HepG2 (cell line): ENCODE results near the gene ACTN4. TPM values are rescaled to one million over a fixed set of nuclear protein-coding genes. Genes with fewer than 3 reads are reported as not detected.

Source experiments
- AHDC1 ChIP-seq: sonication (generic); formaldehyde crosslinking; IDR thresholded peaks from 2 replicates; pipeline ENCODE4 v1.5.1; 2020; ENCODE audit warnings: mild to moderate bottlenecking, missing genetic modification reagents, borderline replicate concordance
- ATF7 ChIP-seq, 2 experiments: fragments of 450-650 bp in 1 of 2; sonication (generic) in 1 of 2; formaldehyde crosslinking in 1 of 2; IDR thresholded peaks; 2 replicates each; pipeline versions ENCODE4 v1.4.0 to v1.6.1; 2016 to 2020; ENCODE audit warnings: antibody characterized with exemption in 1 of 2, mild to moderate bottlenecking in 1 of 2, missing genetic modification reagents in 1 of 2
- CCDC6 ChIP-seq: sonication (generic); formaldehyde crosslinking; IDR thresholded peaks from 2 replicates; pipeline ENCODE4 v1.8.1; 2022; ENCODE audit warnings: mild to moderate bottlenecking, missing genetic modification reagents, moderate library complexity
- CENPX ChIP-seq: sonication (generic); formaldehyde crosslinking; IDR thresholded peaks from 2 replicates; pipeline ENCODE4 v1.9.0; 2021; ENCODE audit warnings: mild to moderate bottlenecking, missing genetic modification reagents, moderate library complexity
- FOXK2 ChIP-seq: fragments of 450-650 bp; IDR thresholded peaks from 2 replicates; pipeline ENCODE4 v1.6.1; 2016
- GATAD2A ChIP-seq: IDR thresholded peaks from 2 replicates; pipeline ENCODE4 v1.6.1; 2016
- KLF13 ChIP-seq: sonication (generic); formaldehyde crosslinking; IDR thresholded peaks from 2 replicates; pipeline ENCODE4 v1.4.0; 2020; ENCODE audit warnings: mild to moderate bottlenecking, missing genetic modification reagents
- POLR2AphosphoS2 ChIP-seq: IDR thresholded peaks from 2 replicates; pipeline ENCODE4 v1.6.1; 2011; ENCODE audit warnings: low read depth, low read length, improper control_type of control experiment
- RFXAP ChIP-seq: sonication (generic); formaldehyde crosslinking; IDR thresholded peaks from 2 replicates; pipeline ENCODE4 v1.4.0; 2020; ENCODE audit warnings: missing genetic modification reagents, borderline replicate concordance
- U2AF2 ChIP-seq: fragments of 200-400 bp; formaldehyde crosslinking; IDR thresholded peaks from 2 replicates; pipeline ENCODE4 v1.6.1; 2017; ENCODE audit warnings: low read depth, mild to moderate bottlenecking, low read length
- ZHX1 ChIP-seq: sonication (generic); formaldehyde crosslinking; IDR thresholded peaks from 2 replicates; pipeline ENCODE4 v1.8.1; 2022; ENCODE audit warnings: low read depth, mild to moderate bottlenecking, missing genetic modification reagents
- ZNF264 ChIP-seq: sonication (generic); formaldehyde crosslinking; IDR thresholded peaks from 2 replicates; pipeline ENCODE4 v1.4.0; 2020; ENCODE audit warnings: missing genetic modification reagents
- ZNF333 ChIP-seq: sonication (generic); formaldehyde crosslinking; IDR thresholded peaks from 2 replicates; pipeline ENCODE4 v1.4.0; 2020; ENCODE audit warnings: mild to moderate bottlenecking, missing genetic modification reagents, borderline replicate concordance
- ZNF337 ChIP-seq: sonication (generic); formaldehyde crosslinking; IDR thresholded peaks from 2 replicates; pipeline ENCODE4 v1.5.1; 2020; ENCODE audit warnings: missing genetic modification reagents, low read depth, mild to moderate bottlenecking, borderline replicate concordance
- ZNF496 ChIP-seq: sonication (generic); formaldehyde crosslinking; IDR thresholded peaks from 2 replicates; pipeline ENCODE4 v1.8.1; 2023; ENCODE audit warnings: mild to moderate bottlenecking, moderate library complexity, missing genetic modification reagents; ENCODE audit not compliant: insufficient replicate concordance
- ZNF678 ChIP-seq: sonication (generic); formaldehyde crosslinking; IDR thresholded peaks from 2 replicates; pipeline ENCODE4 v1.4.0; 2020; ENCODE audit warnings: mild to moderate bottlenecking, missing genetic modification reagents
- ZNF891 ChIP-seq: sonication (generic); formaldehyde crosslinking; IDR thresholded peaks from 2 replicates; pipeline ENCODE4 v1.5.0; 2020; ENCODE audit warnings: mild to moderate bottlenecking, missing genetic modification reagents
- ZSCAN29 ChIP-seq: sonication (generic); formaldehyde crosslinking; conservative IDR thresholded peaks from 2 replicates; pipeline ENCODE4 v1.4.0; 2020; ENCODE audit warnings: mild to moderate bottlenecking, missing genetic modification reagents
- polyA plus RNA-seq, 8 experiments: library from polyadenylated mRNA; depleted of rRNA in 3 of 8; stranded (reverse) in 7 of 8; unstranded in 1 of 8; fragments of >200 nt; fragmentation: Illumina TruSeq in 4 of 8; extraction: Trizol in 4 of 8; gene quantifications; 2 replicates each; pipeline versions ENCODE4 v1.2.1 to v1.2.3, GENCODE V29; 2011 to 2016; ENCODE audit warnings: low read depth in 4 of 8, missing spikeins in 1 of 8, mixed read lengths in 1 of 8; ENCODE audit not compliant: insufficient read depth in 1 of 8
- total RNA-seq, 5 experiments: library from RNA; depleted of rRNA; stranded (reverse); fragments of >200 nt; fragmentation: Illumina TruSeq; extraction: Trizol; gene quantifications; 2 replicates each; pipeline ENCODE4 v1.2.3, GENCODE V29; 2016; ENCODE audit warnings: low read depth in 1 of 5
- TF ChIP-seq, protein P1 (sequence below): fragments of 450-650 bp; IDR thresholded peaks from 2 replicates; pipeline ENCODE4 v1.6.1; 2017; ENCODE audit warnings: mild to moderate bottlenecking

ACTN4 gene
- total and polyA plus RNA-seq, 2 of the 13 experiments (the other 11 are each of a cell fraction or from before 2014, with no cell fraction given) = 171 to 192 TPM

DNA sequence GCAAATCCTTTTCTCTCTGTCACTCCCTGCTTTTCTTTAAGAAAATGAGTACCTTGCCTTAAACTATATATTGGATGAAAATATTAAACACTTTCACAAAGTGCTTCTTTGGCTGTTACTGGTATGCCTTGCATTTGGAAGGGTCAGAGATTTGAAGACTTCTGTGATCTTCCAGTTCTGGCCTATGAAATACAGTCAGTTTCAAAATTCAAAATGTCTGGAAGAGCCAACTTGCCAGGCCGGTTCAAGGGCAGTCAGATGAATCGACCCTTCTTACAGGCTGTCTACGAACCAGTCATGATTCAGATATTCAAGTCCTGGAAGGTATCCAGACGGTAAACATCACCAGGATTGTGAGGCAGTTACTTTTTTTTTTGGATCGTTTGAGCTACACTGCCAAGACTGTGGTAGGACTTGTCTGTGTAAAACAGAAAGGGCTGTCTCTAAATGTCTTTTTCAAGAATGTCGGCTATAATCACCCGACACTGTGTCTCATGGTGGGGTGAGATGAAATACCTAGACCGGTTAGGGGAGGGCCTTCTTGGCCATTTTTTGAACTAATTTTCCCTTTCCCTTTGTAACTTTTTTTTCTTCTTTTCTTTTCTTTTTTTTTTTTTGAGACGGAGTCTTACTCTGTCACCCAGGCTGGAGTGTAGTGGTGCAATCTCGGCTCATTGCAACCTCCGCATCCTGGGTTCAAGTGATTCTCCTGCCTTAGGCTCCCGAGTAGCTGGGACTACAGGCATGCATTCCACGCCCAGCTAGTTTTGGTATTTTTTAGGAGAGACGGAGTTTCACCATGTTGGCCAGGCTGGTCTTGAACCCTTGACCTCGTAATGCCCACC lies 11.2 kb downstream of the ACTN4 start (continued):
- TF ChIP-seq AHDC1 (CRISPR knock-in tag) (no peak), CENPX (CRISPR knock-in tag) (no peak), ZNF891 (CRISPR knock-in tag) (no peak), ZHX1 (CRISPR knock-in tag) (no peak), ZNF337 (CRISPR knock-in tag) (no peak), ZNF264 (CRISPR knock-in tag) (no peak), KLF13 (no peak), ZNF496 (CRISPR knock-in tag) (no peak), ZSCAN29 (CRISPR knock-in tag) (0 out of 2 replicates have a peak, but pooled peaks have one; percentile 43), ZNF333 (CRISPR knock-in tag) (no peak), ATF7 (IDR thresholded peaks at IDR 0.05) (no peak), ATF7 (CRISPR knock-in tag; IDR thresholded peaks at IDR 0.05) (no peak), GATAD2A (CRISPR knock-in tag) (peak; percentile 87), ZNF678 (no peak), RFXAP (CRISPR knock-in tag) (no peak), U2AF2 (no peak), FOXK2 (no peak), POLR2AphosphoS2 (no peak), CCDC6 (CRISPR knock-in tag) (no peak)
- TF ChIP-seq, protein P1, sequence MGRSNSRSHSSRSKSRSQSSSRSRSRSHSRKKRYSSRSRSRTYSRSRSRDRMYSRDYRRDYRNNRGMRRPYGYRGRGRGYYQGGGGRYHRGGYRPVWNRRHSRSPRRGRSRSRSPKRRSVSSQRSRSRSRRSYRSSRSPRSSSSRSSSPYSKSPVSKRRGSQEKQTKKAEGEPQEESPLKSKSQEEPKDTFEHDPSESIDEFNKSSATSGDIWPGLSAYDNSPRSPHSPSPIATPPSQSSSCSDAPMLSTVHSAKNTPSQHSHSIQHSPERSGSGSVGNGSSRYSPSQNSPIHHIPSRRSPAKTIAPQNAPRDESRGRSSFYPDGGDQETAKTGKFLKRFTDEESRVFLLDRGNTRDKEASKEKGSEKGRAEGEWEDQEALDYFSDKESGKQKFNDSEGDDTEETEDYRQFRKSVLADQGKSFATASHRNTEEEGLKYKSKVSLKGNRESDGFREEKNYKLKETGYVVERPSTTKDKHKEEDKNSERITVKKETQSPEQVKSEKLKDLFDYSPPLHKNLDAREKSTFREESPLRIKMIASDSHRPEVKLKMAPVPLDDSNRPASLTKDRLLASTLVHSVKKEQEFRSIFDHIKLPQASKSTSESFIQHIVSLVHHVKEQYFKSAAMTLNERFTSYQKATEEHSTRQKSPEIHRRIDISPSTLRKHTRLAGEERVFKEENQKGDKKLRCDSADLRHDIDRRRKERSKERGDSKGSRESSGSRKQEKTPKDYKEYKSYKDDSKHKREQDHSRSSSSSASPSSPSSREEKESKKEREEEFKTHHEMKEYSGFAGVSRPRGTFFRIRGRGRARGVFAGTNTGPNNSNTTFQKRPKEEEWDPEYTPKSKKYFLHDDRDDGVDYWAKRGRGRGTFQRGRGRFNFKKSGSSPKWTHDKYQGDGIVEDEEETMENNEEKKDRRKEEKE = no peak
